Endothelial cell of umbilical vein (primary cell): ENCODE data around the gene RTF2. TPM values are rescaled to one million over a fixed set of nuclear protein-coding genes. Genes with fewer than 3 reads are reported as not detected.

Experiments
- BruUV-seq: library from RNA; stranded (reverse); fragments of 400-500 nt; replicated peaks from 2 replicates; lab custom pipeline; 2021; lab: Mats Ljungman, UMichigan
- CTCF ChIA-PET: fragments of 300-600, 350-600 bp; sonication (Branson Sonifier 250); formaldehyde crosslinking; loops from one replicate; lab custom pipeline; 2021; ENCODE audit warnings: antibody characterized with exemption, inconsistent platforms; lab: Charles Lee
- POLR2A ChIA-PET: fragments of 300-600, 350-600 bp; sonication (Branson Sonifier 250); formaldehyde crosslinking; loops from one replicate; lab custom pipeline; 2021; ENCODE audit warnings: antibody characterized with exemption, inconsistent platforms; lab: Charles Lee
- DNase-seq: peaks from one replicate; pipeline ENCODE4 v3.0.0-alpha.2; 2011; ENCODE audit warnings: low read depth, low spot score
- FAIRE-seq: peaks from 2 replicates; lab custom pipeline; 2011; peaks lifted over from hg19 to GRCh38; lab: Jason Lieb, UNC
- H2AFZ ChIP-seq: 2 replicates; pipeline ENCODE4 v1.6.0; 2012; ENCODE audit warnings: low read depth, low read length, control low read depth, inconsistent platforms
- H3K27ac ChIP-seq: 2 replicates; pipeline ENCODE4 v1.5.1; 2011; ENCODE audit warnings: low read depth, mild to moderate bottlenecking, control low read depth, low read length, moderate library complexity; ENCODE audit not compliant: insufficient read depth
- H3K27me3 ChIP-seq, 2 experiments: 2 replicates each; pipeline versions ENCODE4 v1.6.0 to v1.6.1; 2011; ENCODE audit warnings: low read length in 2 of 2, mixed read lengths in 1 of 2; ENCODE audit not compliant: control insufficient read depth in 2 of 2, insufficient read depth in 2 of 2
- H3K36me3 ChIP-seq, 2 experiments: 2 replicates in 1 of 2; 3 replicates in 1 of 2; pipeline ENCODE4 v1.5.1; 2011; ENCODE audit warnings: low read length in 2 of 2, mild to moderate bottlenecking in 1 of 2, moderate library complexity in 1 of 2; ENCODE audit not compliant: control insufficient read depth in 2 of 2, insufficient read depth in 2 of 2; ENCODE audit errors: extremely low read depth in 1 of 2
- H3K4me1 ChIP-seq: 3 replicates; pipeline ENCODE4 v1.5.1; 2011; ENCODE audit warnings: mild to moderate bottlenecking, low read length; ENCODE audit not compliant: control insufficient read depth, insufficient read depth; ENCODE audit errors: extremely low read depth
- H3K4me2 ChIP-seq: 2 replicates; pipeline ENCODE4 v1.6.1; 2011; ENCODE audit warnings: low read length, control low read depth, mixed read lengths; ENCODE audit not compliant: insufficient read depth
- H3K4me3 ChIP-seq, 3 experiments: fragments of 200-600 bp in 1 of 3; sonication (generic), shearing (Covaris generic) in 1 of 3; replicated peaks in 1 of 3; 2 replicates each; pipeline ENCODE4 v1.5.1; 2011 to 2016; ENCODE audit warnings: control low read depth in 3 of 3, low read length in 3 of 3, mild to moderate bottlenecking in 2 of 3, inconsistent platforms in 1 of 3, low read depth in 1 of 3, moderate library complexity in 1 of 3; ENCODE audit not compliant: insufficient read depth in 1 of 3
- H3K79me2 ChIP-seq: 2 replicates; pipeline ENCODE4 v1.6.0; 2012; ENCODE audit warnings: low read length, inconsistent platforms; ENCODE audit not compliant: control insufficient read depth, insufficient read depth
- H3K9ac ChIP-seq: replicated peaks from 2 replicates; pipeline ENCODE3; 2011; ENCODE audit warnings: low read length, control low read depth; ENCODE audit not compliant: insufficient read depth; ENCODE audit errors: extremely low read depth
- H3K9me1 ChIP-seq: replicated peaks from 3 replicates; pipeline ENCODE4 v1.6.0; 2011; ENCODE audit warnings: mild to moderate bottlenecking, low read length; ENCODE audit not compliant: control insufficient read depth, insufficient read depth; ENCODE audit errors: extremely low read depth
- H3K9me3 ChIP-seq: replicated peaks from 2 replicates; pipeline ENCODE4 v1.5.1; 2012; ENCODE audit warnings: low read length, inconsistent platforms; ENCODE audit not compliant: control insufficient read depth, insufficient read depth
- H4K20me1 ChIP-seq: replicated peaks from 2 replicates; pipeline ENCODE3; 2011; ENCODE audit warnings: mild to moderate bottlenecking, low read length; ENCODE audit not compliant: control insufficient read depth, insufficient read depth; ENCODE audit errors: extremely low read depth
- CTCF ChIP-seq, 2 donors: IDR thresholded peaks; 1 replicate in 1 of 2; 2 replicates in 1 of 2; pipeline ENCODE4 v1.5.1; 2011; ENCODE audit warnings: low read length in 2 of 2, mild to moderate bottlenecking in 2 of 2, moderate library complexity in 2 of 2, control low read depth in 1 of 2, inconsistent platforms in 1 of 2, low read depth in 1 of 2; ENCODE audit not compliant: insufficient read depth in 1 of 2; ENCODE audit errors: extremely low read depth in 1 of 2
- EZH2 ChIP-seq: IDR thresholded peaks from 2 replicates; pipeline ENCODE4 v1.6.1; 2012; ENCODE audit warnings: borderline replicate concordance, low read depth, mild to moderate bottlenecking, moderate library complexity, low read length, inconsistent platforms; ENCODE audit not compliant: severe bottlenecking
- FOS ChIP-seq: IDR thresholded peaks from 2 replicates; pipeline ENCODE4 v1.6.1; 2011; ENCODE audit warnings: mild to moderate bottlenecking, low read length, moderate library complexity, borderline replicate concordance; ENCODE audit not compliant: insufficient read depth
- GATA2 ChIP-seq: IDR thresholded peaks from 2 replicates; pipeline ENCODE4 v1.7.0; 2011; ENCODE audit warnings: low read depth, mild to moderate bottlenecking, moderate library complexity, mixed read lengths, low read length; ENCODE audit not compliant: insufficient read length, insufficient read depth
- JUN ChIP-seq: IDR thresholded peaks from 2 replicates; pipeline ENCODE4 v1.6.1; 2011; ENCODE audit warnings: borderline replicate concordance, low read depth; ENCODE audit not compliant: insufficient read length, insufficient read depth
- MAX ChIP-seq: IDR thresholded peaks from 2 replicates; pipeline ENCODE4 v1.6.1; 2011; ENCODE audit not compliant: insufficient read depth, insufficient read length
- MYC ChIP-seq: IDR thresholded peaks from one replicate; pipeline ENCODE4 v1.6.1; 2011; ENCODE audit warnings: mild to moderate bottlenecking, low read depth, low read length
- POLR2A ChIP-seq: IDR thresholded peaks from 2 replicates; pipeline ENCODE4 v1.6.1; 2012; ENCODE audit warnings: low read depth, mild to moderate bottlenecking, control low read depth, low read length
- POLR2AphosphoS5 ChIP-seq: IDR thresholded peaks from 2 replicates; pipeline ENCODE4 v1.6.1; 2012; ENCODE audit warnings: low read depth, mild to moderate bottlenecking, control low read depth, low read length, moderate library complexity; ENCODE audit not compliant: insufficient read depth
- dilution Hi-C: fragments of 300-500 bp; cut with MboI; formaldehyde crosslinking; loops from one replicate; pipeline ENCODE4 v1.15.0; 2019; ENCODE audit warnings: low sequenced_read_pairs; ENCODE audit not compliant: extremely low pct_ligation_motif_present
- intact Hi-C: fragments of 100-400 bp; cut with micrococcal nuclease; formaldehyde crosslinking; loops from one replicate; pipeline ENCODE4 v1.10.0; 2022
- polyA plus RNA-seq, 4 experiments: library from polyadenylated mRNA; depleted of rRNA in 3 of 4; stranded (reverse) in 3 of 4; unstranded in 1 of 4; fragments of >200 nt; gene quantifications; 2 replicates each; pipeline versions ENCODE4 v1.2.1 to v1.2.3, GENCODE V29; 2011 to 2012; ENCODE audit warnings: missing spikeins in 1 of 4
- total RNA-seq: library from RNA; stranded (reverse); gene quantifications from 2 replicates; pipeline ENCODE4 v1.2.3, GENCODE V29; 2021

Gene RTF2
- total and polyA plus RNA-seq, 2 donors (not counting 3 experiments of a cell fraction or from before 2014, with no cell fraction given), result 68.8 to 84.7 TPM

GRCh38 chr20:56420028-56420427 is 48.4 kb upstream of the RTF2 start:
- no peak overlapping the region for H3K27ac ChIP-seq
- intact Hi-C loops (no loop called here), dilution Hi-C loops (no loop called here)
- no peaks in the 10 kb centered on the region for H3K79me2 ChIP-seq
- no peaks in the 10 kb centered on the region for H3K9me3 ChIP-seq
- no peaks in the 10 kb centered on the region for H3K9me1 ChIP-seq
- no peak for FAIRE-seq
- no TSS peak for BruUV-seq
- H3K4me2 ChIP-seq, result no peak overlapping the region
- no peak overlapping the region for H2AFZ ChIP-seq
- no peak overlapping the region for H3K4me3 ChIP-seq
- peaks cover 1 to 4% of the 10 kb centered on the region in 2 experiments for H3K27me3 ChIP-seq
- DNase-seq, result no peak
- no peak for TF ChIP-seq POLR2AphosphoS5
- TF ChIP-seq GATA2, result no peak
- no peak for TF ChIP-seq CTCF (IDR thresholded peaks at IDR 0.05; ENCODE audit: extremely low read depth in 1 of 2, insufficient read depth in 1 of 2, low read depth in 1 of 2, low read length in 2 of 2)
- no peak for TF ChIP-seq POLR2A
- TF ChIP-seq MAX, result no peak
- no peak for TF ChIP-seq FOS
- no peak for TF ChIP-seq MYC
- no peak for TF ChIP-seq EZH2
- no peak for TF ChIP-seq JUN
- no peak overlapping the region for H3K9ac ChIP-seq
- H4K20me1 ChIP-seq, result no peaks in the 10 kb centered on the region
- ChIA-PET CTCF (interaction anchor here (1.0 to 1.2 kb wide), 2 partner anchors 8 to 27 kb away, joined by 3 read pairs; no protein-coding TSS in a partner anchor), POLR2A (no interaction called here)
- peaks cover 42% of the 10 kb centered on the region for H3K4me1 ChIP-seq
- no peaks in the 10 kb centered on the region for H3K36me3 ChIP-seq
